ENCODE data around the gene TMEM44.

TMEM44 gene

DNA sequence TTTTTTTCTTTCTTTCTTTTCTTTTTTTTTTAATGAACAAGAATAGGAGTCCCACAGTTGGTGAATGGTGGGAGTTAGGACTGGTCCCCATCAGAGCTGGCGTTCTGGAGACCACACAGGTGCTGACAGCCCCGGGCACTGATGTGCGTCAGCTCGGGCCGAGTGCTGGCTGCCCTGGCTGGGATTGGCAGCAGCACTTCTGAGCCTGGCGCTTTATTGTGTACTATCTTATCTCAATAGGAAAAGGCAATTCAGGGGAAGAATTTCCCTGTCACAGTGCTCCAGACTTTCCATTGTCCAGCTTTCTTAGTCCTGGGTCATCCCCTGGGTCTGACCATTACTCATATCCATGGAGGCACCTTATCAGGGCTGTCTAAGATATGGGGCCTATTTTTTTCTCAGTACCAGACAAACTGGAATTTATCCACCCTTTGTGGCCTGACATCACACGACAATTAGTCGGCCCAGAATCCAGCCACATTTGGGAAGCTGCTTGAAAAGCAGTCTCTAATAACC lies 54.1 kb downstream of the TMEM44 start:
- no peak for DNase-seq (ENCODE audit: low read depth in 2 of 2)

DNA sequence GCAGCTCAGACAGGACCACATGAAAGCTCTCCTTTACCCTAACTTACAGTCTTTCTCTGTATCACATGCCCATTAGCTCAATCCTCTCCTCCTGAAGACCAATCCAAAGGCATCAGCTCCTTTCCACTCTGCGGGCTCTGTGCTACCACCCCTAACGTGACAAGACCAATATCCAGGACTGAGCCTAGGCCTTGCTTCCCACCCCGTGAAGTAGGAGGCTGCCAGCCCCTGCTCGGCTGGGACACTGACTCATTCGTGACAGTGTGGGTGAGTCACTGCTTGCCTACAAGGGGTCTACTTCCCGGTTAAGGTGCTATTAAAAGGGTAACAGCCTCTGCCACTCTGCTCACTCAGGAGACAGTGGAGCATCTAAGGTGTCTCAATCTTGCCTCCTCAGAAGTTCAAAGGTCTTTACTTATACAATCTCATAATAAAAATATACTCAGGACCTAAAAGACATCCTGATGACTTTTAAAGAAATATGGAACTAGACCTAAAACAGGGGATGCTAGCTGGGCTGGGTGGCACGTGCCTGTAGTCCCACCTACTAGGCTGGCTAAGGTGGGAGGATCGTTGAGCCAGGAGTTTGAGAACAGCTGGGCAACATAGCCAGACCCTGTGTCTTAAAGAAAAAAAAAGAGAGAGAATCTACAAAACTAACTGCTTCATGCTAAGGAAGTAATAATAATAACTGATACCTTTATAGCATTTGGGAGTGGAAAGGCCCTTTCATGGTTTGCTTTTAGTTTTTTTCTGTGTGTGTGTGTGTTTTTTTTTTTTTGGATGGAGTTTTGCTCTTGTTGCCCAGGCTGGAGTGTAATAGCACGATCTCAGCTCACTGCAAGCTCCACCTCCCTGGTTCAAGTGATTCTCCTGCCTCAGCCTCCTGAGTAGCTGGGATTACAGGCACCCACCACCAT lies 55.0 kb downstream of the TMEM44 start:
- DNase-seq (ENCODE audit: low read depth in 2 of 2), result no peak

DNA sequence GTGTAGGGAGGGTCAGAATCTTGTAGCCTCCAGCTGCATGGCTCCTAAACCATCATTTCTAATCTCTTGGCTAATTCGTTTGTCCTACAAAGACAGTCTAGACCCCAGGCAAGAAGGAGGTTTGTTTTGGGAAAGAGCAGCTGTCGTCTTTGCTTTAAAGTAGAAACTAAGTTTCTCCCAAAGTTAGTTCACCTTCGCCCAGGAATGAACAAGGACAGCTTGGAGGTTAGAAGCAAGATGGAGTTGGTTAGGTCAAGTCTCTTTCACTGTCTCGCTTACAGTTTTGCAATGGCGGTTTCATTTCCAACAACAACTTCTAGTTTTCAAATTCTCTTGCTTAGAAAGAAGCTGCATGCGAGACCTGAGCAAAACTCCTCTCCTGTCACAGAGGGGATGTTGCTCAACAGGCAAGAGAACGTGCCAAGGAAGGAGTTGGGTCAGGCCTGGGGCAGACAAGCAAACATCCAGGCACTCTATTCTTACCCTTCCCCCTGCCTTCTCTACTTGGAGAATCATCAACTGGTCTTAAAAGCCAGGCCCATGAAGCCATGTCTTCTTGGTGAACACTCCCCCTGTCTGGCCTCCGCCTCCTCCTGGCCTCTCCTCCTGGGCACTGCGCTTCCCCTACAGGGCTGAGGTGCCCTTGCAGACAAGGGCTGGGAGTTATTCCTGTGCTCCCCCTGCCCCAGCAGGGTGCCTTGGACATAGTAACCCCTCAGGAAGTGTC lies 57.6 kb downstream of the TMEM44 start:
- DNase-seq (ENCODE audit: low read depth in 2 of 2), result no peak

DNA sequence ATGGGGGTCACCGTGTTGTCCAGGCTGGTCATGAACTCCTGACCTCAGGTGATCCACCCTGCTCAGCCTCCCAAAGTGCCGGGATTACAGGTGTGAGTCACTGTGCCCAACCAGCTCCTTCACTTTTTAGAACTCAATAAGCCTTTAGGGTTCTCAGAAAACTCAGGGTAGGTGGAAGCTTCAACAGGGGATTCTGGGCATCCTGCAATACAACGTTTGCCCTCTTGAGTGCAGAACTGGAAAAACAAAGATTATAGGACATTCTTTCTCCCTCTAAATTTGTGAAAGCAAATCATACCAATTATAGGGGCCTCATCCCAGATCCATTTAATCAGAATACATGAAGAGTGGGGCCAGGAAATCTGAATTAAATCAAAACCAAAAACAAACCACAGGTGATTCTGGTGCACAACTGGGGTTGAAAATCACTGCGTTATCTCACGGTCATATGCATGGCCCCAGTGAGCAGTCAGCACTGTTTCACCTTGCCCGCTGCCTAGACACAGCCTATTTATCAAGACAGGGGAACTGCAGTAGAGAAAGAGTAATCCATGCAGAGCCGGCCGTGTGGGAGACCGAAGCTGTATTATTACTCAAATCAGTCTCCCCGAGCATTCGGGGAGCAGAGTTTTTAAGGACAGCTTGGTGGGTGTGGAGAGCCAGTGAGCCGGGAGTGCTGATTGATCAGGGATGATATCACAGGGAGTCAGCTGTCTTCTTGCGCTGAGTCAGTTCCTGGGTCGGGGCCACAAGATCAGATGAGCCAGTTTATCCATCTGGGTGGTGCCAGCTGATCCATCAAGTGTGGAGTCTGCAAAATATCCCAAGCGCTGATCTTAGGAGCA lies 58.4 kb downstream of the TMEM44 start:
- DNase-seq (ENCODE audit: low read depth in 2 of 2), result no peak

DNA sequence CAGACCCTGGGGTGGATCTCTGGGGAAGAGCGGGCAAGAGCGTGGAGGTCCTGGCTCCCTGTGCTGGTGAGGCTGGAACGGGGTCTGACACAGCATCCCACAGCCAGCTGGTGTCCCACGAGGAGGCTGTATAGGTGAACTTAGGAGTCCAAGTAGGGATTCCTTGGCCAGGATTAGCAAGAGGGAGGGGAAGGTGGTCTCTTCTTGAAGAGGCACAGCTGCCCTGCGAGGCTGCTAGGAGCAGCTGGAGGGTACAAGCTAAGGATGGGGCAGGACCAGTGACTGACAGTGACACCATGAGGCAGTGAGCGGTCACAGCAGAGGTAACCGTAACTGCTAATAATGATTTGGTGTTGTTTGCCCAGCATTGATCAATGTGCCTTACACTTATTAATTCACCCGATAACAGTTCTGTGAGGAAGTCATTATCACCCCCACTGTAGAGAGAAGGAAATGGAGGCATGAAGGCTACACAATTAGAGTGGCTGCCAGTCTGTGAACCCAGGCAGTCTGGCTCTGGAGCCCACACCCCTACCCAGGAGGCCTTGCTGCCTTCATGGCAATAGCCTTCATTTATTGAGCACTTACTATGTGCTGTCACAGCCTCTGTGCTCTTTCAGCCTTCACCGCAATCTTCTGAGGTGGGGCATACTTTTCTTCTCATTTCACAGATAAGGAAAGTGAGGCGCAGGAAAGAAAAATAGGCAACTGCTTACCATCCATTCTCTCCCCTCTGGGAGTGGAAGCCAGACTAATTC lies 59.4 kb downstream of the TMEM44 start:
- DNase-seq (ENCODE audit: low read depth in 2 of 2), result no peak

DNA sequence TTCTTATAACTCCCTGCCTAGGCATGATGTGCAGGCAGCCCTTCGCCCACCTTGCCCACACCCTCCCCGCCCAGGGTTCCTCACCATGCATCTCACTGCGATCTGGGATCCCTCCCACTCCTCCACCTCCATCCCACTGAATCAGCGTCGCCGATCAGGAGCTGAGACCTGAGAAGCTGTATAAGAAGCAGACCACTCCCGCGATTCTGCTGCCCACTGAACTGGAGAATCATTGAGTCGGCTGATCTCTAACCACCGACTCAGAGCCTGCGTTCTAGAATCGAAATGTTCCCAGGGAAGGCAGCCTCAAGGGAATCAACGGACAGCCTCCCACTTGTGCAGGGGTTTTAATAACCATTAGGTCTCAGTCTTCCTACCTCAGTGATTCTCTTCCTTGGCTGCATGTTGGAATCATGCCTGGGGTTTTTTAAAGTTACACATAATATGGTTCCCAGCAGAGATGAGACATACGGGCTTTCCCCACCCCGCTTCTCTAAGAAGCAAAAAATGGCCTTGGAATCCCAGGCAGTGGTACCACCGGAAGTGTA lies 60.2 kb downstream of the TMEM44 start:
- DNase-seq (ENCODE audit: low read depth in 2 of 2), result no peak

DNA sequence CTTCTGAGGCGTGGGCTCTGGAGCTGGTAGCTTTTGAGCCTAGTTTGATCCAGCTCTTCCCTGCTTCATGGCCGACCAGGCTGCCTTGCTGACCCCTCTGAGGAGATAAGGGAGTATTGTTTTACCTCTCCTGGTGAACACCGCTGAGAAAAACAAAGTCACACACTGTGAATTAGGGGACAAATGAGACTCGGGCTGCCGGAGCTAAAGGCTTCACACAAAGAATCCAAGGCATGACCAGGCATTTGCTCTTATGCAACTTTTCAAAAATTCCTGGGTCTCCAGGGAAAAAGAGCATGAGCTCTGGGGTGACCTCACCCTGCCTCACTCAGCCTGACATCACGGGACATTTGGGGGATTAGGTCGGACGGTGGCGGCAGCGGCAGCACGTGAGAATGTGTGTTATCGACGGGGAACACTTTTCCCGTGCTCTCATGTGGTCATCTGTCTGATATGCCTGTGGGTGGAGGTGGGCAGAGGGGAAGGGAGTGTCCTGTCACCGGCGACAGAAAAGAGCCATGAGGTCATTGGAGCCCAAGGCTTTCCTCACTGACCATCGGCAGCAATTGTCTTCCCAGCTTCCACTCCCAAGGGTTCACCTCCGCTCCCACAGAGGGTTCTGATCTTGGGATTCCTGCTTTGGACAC lies 61.0 kb downstream of the TMEM44 start:
- peak; percentile 79 for DNase-seq (ENCODE audit: low read depth in 2 of 2)

DNA sequence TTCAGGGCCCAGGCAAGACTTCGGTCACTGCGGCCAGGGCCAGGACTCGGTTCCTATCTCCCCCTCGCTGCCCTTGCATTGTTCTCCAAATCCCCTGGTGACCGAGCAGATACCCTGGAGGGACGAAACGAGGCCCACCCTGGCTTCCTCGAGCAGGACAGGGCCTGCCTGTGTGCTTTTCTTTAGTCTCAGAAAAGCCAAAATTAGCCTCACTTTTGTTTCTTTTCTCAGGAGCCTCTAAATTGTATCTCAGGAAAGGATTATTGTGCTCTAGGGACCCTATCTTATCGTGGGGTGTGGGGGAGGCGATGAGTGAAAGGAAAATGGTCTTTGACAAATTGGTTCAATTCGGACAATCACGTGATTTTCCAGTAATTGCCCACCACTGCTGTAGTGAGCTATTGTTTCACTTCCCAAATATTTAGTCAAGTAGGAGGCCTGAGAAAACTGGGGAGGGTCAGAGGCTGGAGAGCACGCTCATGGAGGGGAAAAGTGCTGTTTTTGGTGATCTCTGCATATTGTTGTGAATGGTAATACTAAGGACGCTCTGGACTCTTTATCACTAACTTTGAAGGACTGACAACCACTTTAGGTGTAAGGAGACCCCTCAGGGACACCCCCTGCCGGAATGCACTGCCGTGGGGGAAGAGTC lies 61.6 kb downstream of the TMEM44 start:
- no peak for DNase-seq (ENCODE audit: low read depth in 2 of 2)

DNA sequence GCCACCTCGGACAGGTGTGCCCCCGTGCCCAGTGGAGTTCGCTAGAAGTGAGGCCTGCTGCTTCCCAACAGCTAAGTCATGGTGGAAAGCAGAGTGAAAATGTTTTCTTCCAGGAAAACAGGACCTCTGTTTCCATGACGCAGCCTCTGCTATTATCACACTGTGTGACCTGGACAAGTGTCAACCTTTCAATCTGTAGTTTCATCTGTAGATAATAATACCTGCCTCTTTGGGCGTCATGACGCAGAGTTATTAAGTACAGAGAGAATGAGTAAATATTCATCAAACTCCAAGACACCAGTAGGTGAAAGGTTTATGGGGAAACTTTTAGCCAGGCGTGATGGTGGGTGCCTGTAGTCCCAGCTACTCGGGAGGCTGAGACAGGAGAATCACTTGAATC lies 62.3 kb downstream of the TMEM44 start:
- DNase-seq (ENCODE audit: low read depth in 2 of 2), result no peak

DNA sequence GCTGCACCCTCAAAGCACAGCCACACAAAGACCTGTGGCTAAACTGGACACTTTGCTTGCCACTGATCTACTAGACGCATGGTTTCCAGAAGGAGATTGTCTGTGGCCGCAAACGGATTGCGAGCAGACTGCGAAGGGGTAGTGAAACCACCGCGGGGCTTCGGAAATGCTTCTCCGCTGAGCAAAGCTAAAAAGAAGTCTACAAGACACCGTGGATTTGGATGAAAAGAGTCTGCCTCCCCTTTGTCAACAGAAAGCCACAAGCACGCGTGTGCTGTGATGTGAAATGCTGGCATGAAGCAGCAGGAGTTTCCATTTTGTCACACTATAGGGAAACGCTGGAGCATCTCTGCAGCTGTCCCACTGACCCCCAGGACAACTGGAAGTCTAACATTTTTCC lies 63.0 kb downstream of the TMEM44 start:
- no peak for DNase-seq (ENCODE audit: low read depth in 2 of 2)

DNA sequence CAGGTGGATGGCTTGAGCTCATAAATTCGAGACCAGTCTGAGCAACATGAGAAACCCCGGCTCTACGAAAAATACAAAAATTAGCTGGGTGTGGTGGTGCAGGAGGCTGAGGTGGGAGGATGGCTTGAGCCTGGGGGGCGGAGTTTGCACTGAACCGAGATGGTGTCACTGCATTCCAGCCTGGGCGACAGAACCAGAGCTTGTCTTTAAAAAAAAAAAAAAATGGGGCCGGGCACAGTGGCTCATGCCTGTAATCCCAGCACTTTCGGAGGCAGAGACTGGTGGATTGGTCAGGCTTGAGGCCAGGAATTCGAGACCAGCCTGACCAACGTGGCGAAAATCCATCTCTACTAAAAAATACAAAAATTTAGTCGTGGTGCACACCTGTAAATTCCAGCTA lies 64.0 kb downstream of the TMEM44 start:
- DNase-seq (ENCODE audit: low read depth in 2 of 2), result no peak

DNA sequence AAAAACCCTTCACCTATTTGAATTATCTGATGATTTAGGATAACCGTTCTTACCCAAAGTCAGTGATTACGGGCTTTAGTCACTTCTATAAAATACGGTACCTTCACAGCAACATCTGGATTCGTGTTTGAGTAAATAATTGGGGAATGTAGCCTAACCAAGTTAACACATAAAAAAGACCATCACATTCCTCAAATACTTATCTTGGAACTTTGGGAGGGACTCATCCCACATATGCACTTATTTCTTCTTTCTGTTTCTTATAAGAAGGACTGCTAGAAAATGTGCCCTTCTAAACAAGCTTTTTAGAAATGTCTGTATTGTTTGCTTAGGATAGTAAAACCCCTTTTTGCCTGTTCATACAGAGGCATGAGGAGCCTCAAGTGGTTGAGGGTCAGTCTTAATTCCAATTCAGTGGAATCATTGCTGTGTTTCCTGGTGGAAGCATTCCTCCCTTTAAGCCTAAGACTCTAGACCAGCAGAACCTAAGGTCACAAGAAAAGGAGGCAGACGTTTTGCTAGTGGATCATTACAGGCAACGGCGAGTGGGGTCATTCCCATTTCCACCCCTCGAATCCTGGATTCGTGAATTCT lies 67.5 kb downstream of the TMEM44 start:
- peak; percentile 78 to 82 for DNase-seq (ENCODE audit: low read depth in 2 of 2)

DNA sequence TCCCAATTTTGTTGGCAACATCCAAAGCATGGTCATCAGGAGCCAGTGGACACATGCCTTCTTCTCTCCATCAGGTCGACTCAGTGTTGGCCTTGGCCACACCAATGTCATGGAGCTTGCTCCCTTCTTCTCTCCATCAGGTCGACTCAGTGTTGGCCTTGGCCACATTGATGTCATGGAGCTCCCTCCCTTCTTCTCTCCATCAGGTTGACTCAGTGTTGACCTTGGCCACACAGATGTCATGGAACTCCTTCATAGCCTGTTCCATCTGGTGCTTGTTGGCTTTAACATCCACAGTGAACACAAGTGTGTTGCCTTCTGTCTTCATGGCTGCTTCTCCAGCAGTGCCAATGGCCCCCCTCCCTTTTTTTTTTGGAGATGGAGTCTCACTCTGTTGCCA lies 70.2 kb downstream of the TMEM44 start:
- no peak for DNase-seq (ENCODE audit: low read depth in 2 of 2)

DNA sequence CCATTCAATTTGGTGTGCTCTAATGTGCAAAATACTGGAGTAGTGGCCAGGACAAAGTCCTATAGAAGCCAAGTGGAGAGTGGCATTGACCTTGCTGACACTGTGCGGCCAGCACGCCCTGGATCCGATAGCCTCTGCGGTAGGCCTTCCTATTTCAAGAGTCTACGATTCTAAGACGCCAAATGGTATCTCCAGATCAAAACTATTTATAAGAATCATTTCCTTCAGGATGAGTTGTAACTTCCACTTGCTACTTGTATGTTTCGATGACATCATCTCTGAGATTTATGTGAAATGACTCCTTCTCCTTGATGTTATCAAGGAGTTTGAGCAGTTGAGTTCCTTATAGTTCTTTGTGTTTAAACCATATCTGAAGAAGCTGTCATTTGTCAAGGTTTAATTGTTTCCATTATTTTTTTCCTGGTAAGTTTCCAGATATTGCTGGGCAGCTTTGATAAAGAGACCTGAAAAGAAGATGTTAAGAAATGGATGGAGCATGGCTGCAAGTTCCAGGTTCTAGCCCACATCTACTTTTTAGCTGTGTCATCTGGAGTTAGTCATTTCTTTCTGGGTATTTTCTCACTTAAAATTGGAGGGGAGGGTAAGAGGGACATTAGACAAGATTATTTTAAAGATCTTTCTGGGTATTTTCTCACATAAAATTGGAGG lies 71.8 kb downstream of the TMEM44 start:
- no peak for DNase-seq (ENCODE audit: low read depth in 2 of 2)

DNA sequence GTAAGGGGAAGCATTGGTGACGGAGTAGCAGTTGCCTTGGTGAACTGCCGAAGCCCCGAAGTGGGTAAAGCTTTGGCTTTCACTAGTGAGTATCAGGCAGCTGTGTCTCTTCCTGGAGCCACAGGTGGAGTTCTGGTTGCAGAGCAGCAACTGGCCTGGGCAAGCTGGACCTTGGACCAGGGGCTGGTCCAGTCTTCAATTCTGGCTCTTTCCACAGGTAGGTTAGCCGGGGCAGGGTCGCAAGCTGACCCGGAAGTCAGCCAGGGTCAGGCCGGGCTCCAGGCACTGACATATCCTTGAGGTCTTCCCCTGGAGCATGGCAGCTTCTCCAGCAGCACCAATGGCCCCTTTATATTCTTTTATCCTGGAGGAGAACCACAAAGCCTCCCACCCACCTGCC lies 73.2 kb downstream of the TMEM44 start:
- DNase-seq (ENCODE audit: low read depth in 2 of 2), result no peak

DNA sequence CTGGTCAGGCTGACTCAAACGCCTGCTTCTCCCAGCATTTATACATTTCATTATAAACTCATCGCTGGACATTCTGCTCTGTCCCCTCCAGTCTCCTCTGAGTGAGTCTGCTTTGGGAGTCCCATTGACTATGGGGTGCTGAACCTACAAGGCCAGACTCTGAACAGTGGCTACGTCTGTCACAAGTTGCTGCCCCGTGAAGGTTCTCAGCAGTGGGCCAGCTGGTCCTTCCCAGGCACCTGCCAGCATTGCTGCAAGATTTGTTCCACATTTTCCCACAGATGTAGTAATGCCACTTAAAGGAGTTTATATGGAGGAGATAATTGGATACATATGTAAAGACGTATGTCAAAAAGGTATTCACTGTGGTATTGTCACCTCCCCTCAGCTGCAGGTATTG lies 73.7 kb downstream of the TMEM44 start:
- DNase-seq (ENCODE audit: low read depth in 2 of 2), result no peak

DNA sequence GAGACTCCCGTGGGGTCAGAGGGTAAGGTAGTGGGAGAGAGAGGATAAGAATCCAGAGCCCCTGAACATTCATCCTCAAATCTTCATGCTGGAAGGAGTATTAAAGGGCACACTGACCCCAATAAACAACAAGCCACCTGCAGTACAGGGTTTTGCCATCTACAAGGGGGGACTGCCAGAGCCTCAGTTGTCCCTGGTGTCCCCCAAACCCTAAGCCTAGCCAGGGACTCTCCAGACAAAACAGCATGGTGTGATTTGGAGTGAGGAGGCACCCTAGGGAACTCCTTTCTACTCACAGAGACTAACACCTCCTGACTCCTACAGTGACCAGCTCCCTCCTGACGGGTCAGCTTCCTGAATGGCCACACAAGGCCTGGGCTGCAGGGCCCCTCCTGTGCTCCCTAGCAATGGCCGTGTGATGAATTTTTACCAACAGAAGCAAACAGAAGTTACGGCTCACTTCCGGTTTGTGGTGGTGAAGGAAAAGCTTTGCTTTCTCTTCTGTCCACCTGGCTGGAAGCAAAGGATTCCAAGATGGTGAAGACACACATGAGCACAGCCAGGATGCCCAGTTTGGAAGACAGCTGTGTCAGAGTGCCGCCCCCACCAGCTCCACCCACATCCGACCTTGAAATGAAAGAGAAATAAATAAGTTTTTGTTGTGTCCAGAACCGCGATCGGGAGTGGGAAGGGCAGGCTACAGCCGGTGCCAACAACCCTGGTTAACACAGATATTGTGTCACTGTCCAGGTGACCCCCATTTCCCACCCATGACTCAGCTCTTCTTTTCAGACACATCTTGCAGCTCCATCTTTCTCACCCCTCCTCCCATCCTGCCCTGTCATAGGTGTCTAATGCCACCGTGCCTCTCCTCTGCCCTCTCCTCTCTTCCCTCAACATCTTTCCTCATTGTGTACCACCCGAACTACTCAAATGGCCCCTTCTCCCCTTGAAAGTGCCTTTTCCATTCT lies 76.8 kb downstream of the TMEM44 start:
- no peak for DNase-seq (ENCODE audit: low read depth in 2 of 2)

Data from fibroblast of skin of left biceps (primary cell).